Tibial nerve (tissue), 4 donors: ENCODE results near the gene POLR1E.

ENCODE experiments used
- EP300 ChIP-seq, 2 donors: sonication (generic); formaldehyde crosslinking; IDR thresholded peaks; one replicate each; pipeline ENCODE4 v1.6.1; 2017; ENCODE audit warnings: antibody characterized with exemption in 2 of 2, mild to moderate bottlenecking in 1 of 2
- POLR2A ChIP-seq, 2 donors: fragments of 450-650 bp; IDR thresholded peaks; one replicate each; pipeline ENCODE4 v1.6.1; 2017; ENCODE audit warnings: antibody characterized with exemption in 2 of 2, mild to moderate bottlenecking in 2 of 2, moderate library complexity in 2 of 2
- TF ChIP-seq, protein P1 (sequence below), 5 experiments: fragments of 200-600 bp in 3 of 5; fragments of 450-650 bp in 2 of 5; sonication (generic) in 3 of 5; IDR thresholded peaks; one replicate each; pipeline ENCODE4 v1.5.1; 2016 to 2019; ENCODE audit warnings: antibody characterized with exemption in 5 of 5, mild to moderate bottlenecking in 3 of 5, moderate library complexity in 2 of 5

DNA sequence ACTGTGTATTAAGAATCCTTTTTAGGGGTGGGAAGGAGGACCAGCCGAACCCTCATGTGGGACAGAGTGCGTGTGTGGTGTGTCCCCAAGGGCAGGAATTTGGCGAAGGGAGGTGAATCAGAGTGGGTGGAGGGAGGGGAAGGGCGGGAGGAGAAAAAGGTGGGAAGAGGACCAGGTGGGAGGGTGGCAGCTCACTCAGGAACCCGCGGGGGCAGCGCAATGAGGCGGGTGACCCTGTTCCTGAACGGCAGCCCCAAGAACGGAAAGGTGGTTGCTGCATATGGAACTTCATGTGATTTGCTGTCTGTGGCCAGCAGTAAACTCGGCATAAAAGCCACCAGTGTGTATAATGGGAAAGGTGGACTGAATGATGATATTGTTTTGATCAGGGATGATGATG, 8.8 kb upstream of the POLR1E start:
- TF ChIP-seq POLR2A (IDR thresholded peaks at IDR 0.05) (no peak), EP300 (IDR thresholded peaks at IDR 0.05) (no peak)
- TF ChIP-seq, protein P1, sequence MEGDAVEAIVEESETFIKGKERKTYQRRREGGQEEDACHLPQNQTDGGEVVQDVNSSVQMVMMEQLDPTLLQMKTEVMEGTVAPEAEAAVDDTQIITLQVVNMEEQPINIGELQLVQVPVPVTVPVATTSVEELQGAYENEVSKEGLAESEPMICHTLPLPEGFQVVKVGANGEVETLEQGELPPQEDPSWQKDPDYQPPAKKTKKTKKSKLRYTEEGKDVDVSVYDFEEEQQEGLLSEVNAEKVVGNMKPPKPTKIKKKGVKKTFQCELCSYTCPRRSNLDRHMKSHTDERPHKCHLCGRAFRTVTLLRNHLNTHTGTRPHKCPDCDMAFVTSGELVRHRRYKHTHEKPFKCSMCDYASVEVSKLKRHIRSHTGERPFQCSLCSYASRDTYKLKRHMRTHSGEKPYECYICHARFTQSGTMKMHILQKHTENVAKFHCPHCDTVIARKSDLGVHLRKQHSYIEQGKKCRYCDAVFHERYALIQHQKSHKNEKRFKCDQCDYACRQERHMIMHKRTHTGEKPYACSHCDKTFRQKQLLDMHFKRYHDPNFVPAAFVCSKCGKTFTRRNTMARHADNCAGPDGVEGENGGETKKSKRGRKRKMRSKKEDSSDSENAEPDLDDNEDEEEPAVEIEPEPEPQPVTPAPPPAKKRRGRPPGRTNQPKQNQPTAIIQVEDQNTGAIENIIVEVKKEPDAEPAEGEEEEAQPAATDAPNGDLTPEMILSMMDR (IDR thresholded peaks at IDR 0.05) = no peak
